Bronchial epithelial cell (primary cell): ENCODE results near the gene GPR68. TPM values are rescaled to one million over a fixed set of nuclear protein-coding genes. Genes with fewer than 3 reads are reported as not detected.
A peak's percentile ranks its signal among the peaks of the same experiment; 100 is the strongest.

Experiments
- DNase-seq: peaks from one replicate; pipeline ENCODE4 v3.0.0-alpha.2; 2010; ENCODE audit warnings: low read depth
- FAIRE-seq: peaks from 2 replicates; lab custom pipeline; 2011; peaks lifted over from hg19 to GRCh38; lab: Jason Lieb, UNC
- H3K27me3 ChIP-seq: 2 replicates; pipeline ENCODE4 v1.5.1; 2011; ENCODE audit warnings: low read length; ENCODE audit not compliant: control insufficient read depth, insufficient read depth
- H3K36me3 ChIP-seq: 2 replicates; pipeline ENCODE4 v1.5.1; 2011; ENCODE audit warnings: low read length; ENCODE audit not compliant: control insufficient read depth, insufficient read depth
- H3K4me3 ChIP-seq: 2 replicates; pipeline ENCODE4 v1.5.1; 2011; ENCODE audit warnings: mild to moderate bottlenecking, low read depth, low read length, control low read depth
- total RNA-seq: library from RNA; depleted of rRNA; stranded (reverse); fragments of >200 nt; gene quantifications from 2 replicates; pipeline ENCODE4 v1.2.1, GENCODE V29; 2014
- TF ChIP-seq, protein P1 (sequence below): IDR thresholded peaks from 2 replicates; pipeline ENCODE4 v1.5.1; 2011; ENCODE audit warnings: mild to moderate bottlenecking, moderate library complexity, low read length, control low read depth, inconsistent platforms; ENCODE audit not compliant: insufficient read depth, severe bottlenecking

GPR68 gene
- total RNA-seq, 1 donor from 2014 or later = 1.8 TPM

DNA sequence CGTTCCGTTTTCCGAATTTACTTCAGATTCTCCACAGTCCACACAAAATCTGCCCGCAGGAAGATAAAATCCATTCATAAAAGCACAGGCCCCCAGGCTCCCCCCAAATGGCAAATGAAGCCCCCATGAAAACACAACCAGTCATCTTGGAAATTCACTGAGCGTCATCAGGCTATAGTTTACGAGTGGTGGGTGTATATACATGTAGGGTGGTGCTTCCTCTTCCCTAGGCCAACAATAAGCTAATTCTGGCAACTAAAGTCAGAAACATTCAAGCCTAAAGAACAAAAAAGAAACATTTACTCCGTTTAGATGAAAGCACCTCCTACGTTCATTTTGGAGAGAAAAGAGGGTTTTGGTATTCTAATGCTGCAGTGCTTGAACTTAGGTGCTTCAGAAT is 5.8 kb downstream of the GPR68 start:
- FAIRE-seq = no peak
- Histone ChIP-seq H3K36me3 (peaks cover 2% of the 10 kb centered on the region), H3K4me3 (no peak overlapping the region), H3K27me3 (no peaks in the 10 kb centered on the region)
- no peak for DNase-seq
- TF ChIP-seq, protein P1, sequence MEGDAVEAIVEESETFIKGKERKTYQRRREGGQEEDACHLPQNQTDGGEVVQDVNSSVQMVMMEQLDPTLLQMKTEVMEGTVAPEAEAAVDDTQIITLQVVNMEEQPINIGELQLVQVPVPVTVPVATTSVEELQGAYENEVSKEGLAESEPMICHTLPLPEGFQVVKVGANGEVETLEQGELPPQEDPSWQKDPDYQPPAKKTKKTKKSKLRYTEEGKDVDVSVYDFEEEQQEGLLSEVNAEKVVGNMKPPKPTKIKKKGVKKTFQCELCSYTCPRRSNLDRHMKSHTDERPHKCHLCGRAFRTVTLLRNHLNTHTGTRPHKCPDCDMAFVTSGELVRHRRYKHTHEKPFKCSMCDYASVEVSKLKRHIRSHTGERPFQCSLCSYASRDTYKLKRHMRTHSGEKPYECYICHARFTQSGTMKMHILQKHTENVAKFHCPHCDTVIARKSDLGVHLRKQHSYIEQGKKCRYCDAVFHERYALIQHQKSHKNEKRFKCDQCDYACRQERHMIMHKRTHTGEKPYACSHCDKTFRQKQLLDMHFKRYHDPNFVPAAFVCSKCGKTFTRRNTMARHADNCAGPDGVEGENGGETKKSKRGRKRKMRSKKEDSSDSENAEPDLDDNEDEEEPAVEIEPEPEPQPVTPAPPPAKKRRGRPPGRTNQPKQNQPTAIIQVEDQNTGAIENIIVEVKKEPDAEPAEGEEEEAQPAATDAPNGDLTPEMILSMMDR = no peak

- Histone ChIP-seq H3K4me3 (no peak overlapping the region), H3K36me3 (peaks cover 2% of the 10 kb centered on the region), H3K27me3 (no peaks in the 10 kb centered on the region)
- DNase-seq (no peak), FAIRE-seq (no peak)
- TF ChIP-seq, protein P1 = no peak
Observed at GRCh38 chr14:91238085-91238484, 6.4 kb downstream of the GPR68 start.

- no peaks in the 10 kb centered on the region for H3K27me3 ChIP-seq
- FAIRE-seq = no peak
- H3K4me3 ChIP-seq = no peak overlapping the region
- DNase-seq = peak; percentile 40
- TF ChIP-seq, protein P1 = no peak
- peaks cover 2% of the 10 kb centered on the region for H3K36me3 ChIP-seq
Observed at GRCh38 chr14:91237219-91237618, 7.3 kb downstream of the GPR68 start.

DNA sequence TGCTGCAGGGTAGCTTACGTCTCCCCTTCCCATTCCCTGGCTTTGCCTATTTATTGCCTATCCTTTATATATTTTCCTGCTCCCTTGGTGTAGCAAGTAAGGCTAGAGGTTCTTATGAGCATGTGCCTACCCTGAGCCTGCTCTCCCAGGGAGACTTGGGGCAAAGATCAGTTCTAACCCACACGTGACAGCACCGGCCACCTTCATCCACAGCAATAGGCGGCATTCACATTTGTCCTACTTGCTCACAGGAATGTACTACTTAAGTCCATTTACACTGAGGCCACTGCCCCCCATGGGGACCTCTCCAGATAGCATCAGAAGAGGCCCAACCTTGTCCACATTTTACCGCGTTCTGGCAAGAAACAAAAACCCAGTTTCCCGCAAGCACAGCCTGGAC is 8.7 kb downstream of the GPR68 start:
- FAIRE-seq = no peak
- H3K27me3 ChIP-seq = no peaks in the 10 kb centered on the region
- H3K4me3 ChIP-seq = no peak overlapping the region
- H3K36me3 ChIP-seq = peaks cover 2% of the 10 kb centered on the region
- no peak for DNase-seq
- TF ChIP-seq, protein P1 = no peak

DNA sequence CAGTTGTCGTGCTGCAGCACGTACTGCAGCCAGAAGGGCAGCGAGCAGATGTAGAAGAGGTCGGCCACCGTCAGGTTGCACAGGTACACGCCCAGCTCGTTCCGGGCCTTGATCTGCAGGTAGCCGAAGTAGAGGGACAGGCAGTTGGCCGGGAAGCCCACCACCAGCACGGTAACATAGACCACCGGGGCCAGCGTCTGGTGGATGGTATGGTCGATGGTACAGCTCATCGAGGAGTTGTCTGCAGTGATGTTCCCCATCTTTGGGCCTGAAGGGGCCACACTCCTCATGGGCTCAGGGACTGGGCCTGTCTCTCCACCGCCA is 9.8 kb downstream of the GPR68 start:
- Histone ChIP-seq H3K36me3 (peaks cover 2% of the 10 kb centered on the region), H3K4me3 (no peak overlapping the region), H3K27me3 (no peaks in the 10 kb centered on the region)
- TF ChIP-seq, protein P1 = no peak
- FAIRE-seq (peak; percentile 40), DNase-seq (no peak)

- TF ChIP-seq, protein P1 = no peak
- Histone ChIP-seq H3K4me3 (no peak overlapping the region), H3K27me3 (no peaks in the 10 kb centered on the region), H3K36me3 (peaks cover 2% of the 10 kb centered on the region)
- no peak for FAIRE-seq
- DNase-seq = no peak
Observed at GRCh38 chr14:91233936-91234790, 10.3 kb downstream of the GPR68 start.
